ENCODE results near the gene PRPSAP2. TPM values are rescaled to one million over a fixed set of nuclear protein-coding genes. Genes with fewer than 3 reads are reported as not detected.

Gene PRPSAP2
- total RNA-seq, 1 donor: 24.0 TPM

- DNase-seq (ENCODE audit: low read depth in 2 of 3, low spot score in 2 of 3): no peak
These were observed 119.7 kb downstream of the PRPSAP2 start for GRCh38 chr17:18977646-18978045.

GRCh38 chr17:18978050-18978449, 120.1 kb downstream of the PRPSAP2 start:
- DNase-seq (ENCODE audit: low read depth in 2 of 3, low spot score in 2 of 3): no peak

- no peak for DNase-seq (ENCODE audit: low read depth in 2 of 3, low spot score in 2 of 3)
These were observed 120.7 kb downstream of the PRPSAP2 start for GRCh38 chr17:18978655-18979054.

Small RNA genes lying within 50 kb of the gene (small RNA-seq; reads per million reads assigned to genes)
- gene RF00324: not detected

Other genes with a start within 250 kb of the PRPSAP2 start
- gene TBC1D28, start 213.7 kb upstream of the PRPSAP2 start, total RNA-seq: under 0.01 TPM
- gene FOXO3B, start 175.8 kb upstream of the PRPSAP2 start, total RNA-seq: 15.9 TPM
- under 0.01 TPM for gene FBXW10, start 114.1 kb upstream of the PRPSAP2 start, total RNA-seq
- gene TVP23B, start 76.9 kb upstream of the PRPSAP2 start, total RNA-seq: 12.7 TPM
- gene SLC5A10, start 94.0 kb downstream of the PRPSAP2 start, total RNA-seq: 0.81 TPM
- gene FAM83G, start 146.6 kb downstream of the PRPSAP2 start, total RNA-seq: 12.1 TPM
- gene GRAP, start 188.8 kb downstream of the PRPSAP2 start, total RNA-seq: 22.9 TPM

Data from hematopoietic multipotent progenitor cell (in vitro differentiated cells).